Progenitor cell of endocrine pancreas (in vitro differentiated cells): ENCODE results near the gene SCP2. TPM values are rescaled to one million over a fixed set of nuclear protein-coding genes. Genes with fewer than 3 reads are reported as not detected.

Experiments used
- DNase-seq: peaks from one replicate; pipeline ENCODE4 v3.0.0; 2021; ENCODE audit warnings: low spot score; ENCODE audit not compliant: unreplicated experiment
- H3K27ac Mint-ChIP-seq: 2 replicates; pipeline ENCODE4 v1.8.0; 2021; ENCODE audit warnings: mild to moderate bottlenecking, moderate library complexity, mixed read lengths
- H3K27me3 Mint-ChIP-seq: 2 replicates; pipeline ENCODE4 v1.8.0; 2021; ENCODE audit warnings: mixed read lengths
- H3K36me3 Mint-ChIP-seq: 2 replicates; pipeline ENCODE4 v1.8.0; 2022; ENCODE audit warnings: mixed read lengths; ENCODE audit not compliant: insufficient read depth
- H3K4me1 Mint-ChIP-seq: 2 replicates; pipeline ENCODE4 v1.8.0; 2021; ENCODE audit warnings: low read depth, mixed read lengths
- H3K4me3 Mint-ChIP-seq: 2 replicates; pipeline ENCODE4 v1.8.0; 2021; ENCODE audit warnings: low read depth, mild to moderate bottlenecking, moderate library complexity, mixed read lengths
- H3K9me3 Mint-ChIP-seq: 2 replicates; pipeline ENCODE4 v1.8.0; 2021; ENCODE audit warnings: low read depth, mixed read lengths
- CTCF ChIP-seq: fragments of 200-600 bp; sonication (generic); IDR thresholded peaks from one replicate; pipeline ENCODE4 v1.5.0; 2021; ENCODE audit warnings: antibody characterized with exemption, mild to moderate bottlenecking; ENCODE audit not compliant: unreplicated experiment
- total RNA-seq: library from RNA; stranded (reverse); gene quantifications from 2 replicates; pipeline ENCODE4 v1.2.1, GENCODE V29; 2021

Gene SCP2
- total RNA-seq, 1 donor from 2014 or later, result 60.8 TPM

- no peaks in the 10 kb centered on the region for H3K9me3 Mint-ChIP-seq
- peaks cover 13% of the 10 kb centered on the region for H3K4me1 Mint-ChIP-seq
- H3K36me3 Mint-ChIP-seq, result peaks cover 4% of the 10 kb centered on the region
- H3K27me3 Mint-ChIP-seq, result no peaks in the 10 kb centered on the region
- peak; percentile 47 for TF ChIP-seq CTCF
- no peak overlapping the region for H3K27ac Mint-ChIP-seq
- no peak for DNase-seq
- no peak overlapping the region for H3K4me3 Mint-ChIP-seq
Measured at GRCh38 chr1:52904927-52905698, 22.0 kb upstream of the SCP2 start.

DNA sequence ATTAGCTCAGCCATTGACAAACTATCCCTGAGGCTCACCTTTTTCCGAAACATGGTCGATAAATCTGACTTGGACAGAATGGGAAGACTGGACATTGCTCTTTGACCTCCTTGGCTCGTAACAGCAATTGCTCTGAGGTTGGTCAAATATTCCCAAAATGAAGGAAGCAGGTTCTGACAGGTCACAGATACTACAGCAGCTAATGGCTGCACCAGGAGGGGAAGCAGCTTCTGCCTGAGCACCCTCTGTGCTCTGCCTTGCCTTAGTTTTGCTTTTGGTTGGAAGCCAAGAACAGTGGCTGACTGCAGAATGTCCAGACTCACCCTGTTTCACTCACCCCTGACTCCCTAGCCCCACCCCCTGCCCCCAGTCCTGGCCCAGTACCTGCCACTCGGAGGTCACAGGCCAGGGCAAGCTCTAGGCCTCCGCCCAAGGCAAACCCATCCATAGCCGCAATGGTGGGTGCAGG, 20.9 kb upstream of the SCP2 start:
- no peak for TF ChIP-seq CTCF
- no peak overlapping the region for H3K27ac Mint-ChIP-seq
- peaks cover 4% of the 10 kb centered on the region for H3K36me3 Mint-ChIP-seq
- peaks cover 13% of the 10 kb centered on the region for H3K4me1 Mint-ChIP-seq
- no peaks in the 10 kb centered on the region for H3K9me3 Mint-ChIP-seq
- H3K27me3 Mint-ChIP-seq, result no peaks in the 10 kb centered on the region
- no peak overlapping the region for H3K4me3 Mint-ChIP-seq
- DNase-seq, result no peak

GRCh38 chr1:52907068-52907811, 19.8 kb upstream of the SCP2 start:
- peaks cover 13% of the 10 kb centered on the region for H3K4me1 Mint-ChIP-seq
- no peak overlapping the region for H3K27ac Mint-ChIP-seq
- DNase-seq, result no peak
- peaks cover 4% of the 10 kb centered on the region for H3K36me3 Mint-ChIP-seq
- H3K4me3 Mint-ChIP-seq, result no peak overlapping the region
- H3K9me3 Mint-ChIP-seq, result no peaks in the 10 kb centered on the region
- H3K27me3 Mint-ChIP-seq, result no peaks in the 10 kb centered on the region
- TF ChIP-seq CTCF, result no peak

DNA sequence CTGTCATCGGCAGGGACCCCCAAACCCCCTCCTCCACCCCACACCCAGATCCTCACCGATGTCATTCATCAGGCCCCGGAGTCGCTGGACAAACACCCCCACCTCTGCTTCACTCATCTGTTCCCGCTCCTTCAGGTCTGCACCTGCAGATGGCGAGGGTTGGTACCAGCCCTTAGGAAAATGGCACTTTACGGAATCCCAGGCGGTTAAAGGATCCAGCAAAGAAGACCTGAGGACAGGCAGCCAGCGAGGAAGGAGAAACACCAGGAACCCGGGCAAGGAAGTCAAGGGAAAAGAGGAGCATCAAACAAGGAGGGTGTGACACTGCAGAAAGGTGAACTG, 19.3 kb upstream of the SCP2 start:
- Mint-ChIP-seq H3K36me3 (peaks cover 4% of the 10 kb centered on the region), H3K27me3 (no peaks in the 10 kb centered on the region), H3K9me3 (no peaks in the 10 kb centered on the region), H3K27ac (no peak overlapping the region), H3K4me1 (peaks cover 13% of the 10 kb centered on the region), H3K4me3 (no peak overlapping the region)
- DNase-seq, result no peak
- no peak for TF ChIP-seq CTCF

DNA sequence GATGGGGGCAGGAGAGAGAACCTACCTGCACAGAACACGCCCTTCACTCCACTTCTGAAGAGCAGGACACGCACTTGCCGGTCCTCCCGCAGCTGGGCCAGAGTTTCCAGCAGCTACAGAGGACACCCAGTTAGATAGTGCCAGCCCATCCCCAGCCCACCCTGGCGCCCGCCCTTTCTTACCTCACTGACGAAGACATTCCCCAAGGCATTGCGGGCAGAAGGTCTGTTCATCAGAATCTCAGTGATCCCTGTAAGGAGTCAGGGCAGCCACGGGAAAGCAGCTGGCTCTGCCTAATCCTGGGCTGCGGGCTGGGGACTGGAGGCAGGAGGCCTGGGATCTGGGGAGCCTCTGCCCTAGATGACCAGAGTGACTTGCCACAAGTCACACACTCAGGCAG, 15.5 kb upstream of the SCP2 start:
- Mint-ChIP-seq H3K27me3 (no peaks in the 10 kb centered on the region), H3K36me3 (peaks cover 4% of the 10 kb centered on the region), H3K27ac (no peak overlapping the region), H3K4me1 (peaks cover 5% of the 10 kb centered on the region), H3K4me3 (no peak overlapping the region), H3K9me3 (no peaks in the 10 kb centered on the region)
- TF ChIP-seq CTCF, result no peak
- DNase-seq, result no peak
